AG09309 (cell line): ENCODE data around the gene CTRB1.
"Not testable (repeated sequence)": the region's sequence is repeated elsewhere in the genome, so short reads cannot be mapped to it uniquely, and the experiment has no call there.

Experiments
- DNase-seq: peaks from one replicate; pipeline ENCODE4 v3.0.0-alpha.2; 2010; ENCODE audit warnings: low read depth
- H3K4me3 ChIP-seq: 2 replicates; pipeline ENCODE4 v1.5.1; 2011; ENCODE audit warnings: mild to moderate bottlenecking, low read depth, low read length, moderate library complexity; ENCODE audit not compliant: control insufficient read depth
- CTCF ChIP-seq: IDR thresholded peaks from 2 replicates; pipeline ENCODE4 v1.5.1; 2011; ENCODE audit warnings: mild to moderate bottlenecking, low read depth, low read length, inconsistent platforms; ENCODE audit not compliant: insufficient read depth, control insufficient read depth; ENCODE audit errors: missing control alignments

Gene CTRB1

GRCh38 chr16:75271441-75272096, 52.8 kb downstream of the CTRB1 start:
- TF ChIP-seq CTCF = no peak
- H3K4me3 ChIP-seq = no peak overlapping the region
- DNase-seq = no peak

DNA sequence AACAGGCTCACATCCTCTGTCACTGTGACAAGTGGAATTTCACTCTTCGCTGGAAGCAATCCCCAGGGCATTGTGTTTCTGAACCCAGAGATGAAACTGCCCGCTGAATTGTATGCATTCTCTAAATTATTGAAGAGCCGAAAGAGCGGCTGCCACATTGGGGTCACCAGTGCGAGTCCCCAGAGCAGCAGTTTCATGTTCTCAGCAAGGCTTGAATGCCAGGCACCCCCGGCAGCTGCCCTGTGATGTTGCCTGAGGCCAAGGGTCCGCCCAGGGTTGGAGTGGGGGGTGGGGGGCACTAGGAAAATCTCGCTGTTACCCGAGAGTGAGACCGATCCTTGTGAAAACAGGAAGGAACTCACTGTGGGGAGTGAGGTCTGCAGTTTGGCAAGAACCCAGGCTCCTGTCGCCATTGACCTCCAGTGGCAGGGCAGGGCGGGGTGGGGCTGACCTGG, 53.3 kb downstream of the CTRB1 start:
- DNase-seq = no peak
- no peak for TF ChIP-seq CTCF
- no peak overlapping the region for H3K4me3 ChIP-seq

GRCh38 chr16:75272629-75273028, 53.8 kb downstream of the CTRB1 start:
- DNase-seq, H3K4me3 ChIP-seq: not testable (repeated sequence)

- no peak for TF ChIP-seq CTCF
- H3K4me3 ChIP-seq = no peak overlapping the region
- DNase-seq = no peak
Measured at GRCh38 chr16:75273054-75273925, 54.5 kb downstream of the CTRB1 start.
